NT2/D1 (cell line): ENCODE results near the gene GNPTG.
A peak's percentile ranks its signal among the peaks of the same experiment; 100 is the strongest.

Experiments used
- DNase-seq: peaks from one replicate; pipeline ENCODE4 v3.0.0-alpha.2; 2011; ENCODE audit warnings: low read depth, low spot score
- H3K27me3 ChIP-seq: 2 replicates; pipeline ENCODE4 v1.6.0; 2011; ENCODE audit warnings: mild to moderate bottlenecking; ENCODE audit not compliant: insufficient read length, insufficient read depth
- H3K36me3 ChIP-seq: 2 replicates; pipeline ENCODE4 v1.6.1; 2011; ENCODE audit warnings: mild to moderate bottlenecking, low read length, mixed read lengths; ENCODE audit not compliant: insufficient read depth, insufficient read length
- H3K4me1 ChIP-seq: 2 replicates; pipeline ENCODE4 v1.5.1; 2011; ENCODE audit not compliant: insufficient read depth, insufficient read length
- H3K4me3 ChIP-seq: 2 replicates; pipeline ENCODE4 v1.5.1; 2011; ENCODE audit warnings: low read depth; ENCODE audit not compliant: insufficient read length
- H3K9ac ChIP-seq: 2 replicates; pipeline ENCODE4 v1.6.0; 2011; ENCODE audit warnings: low read depth; ENCODE audit not compliant: insufficient read length
- H3K9me3 ChIP-seq: 2 replicates; pipeline ENCODE4 v1.5.1; 2011; ENCODE audit warnings: mild to moderate bottlenecking, low read length; ENCODE audit not compliant: insufficient read depth
- SUZ12 ChIP-seq: IDR thresholded peaks from 2 replicates; pipeline ENCODE4 v1.6.1; 2011; ENCODE audit not compliant: insufficient read length, insufficient read depth; ENCODE audit errors: extremely low read depth
- YY1 ChIP-seq: IDR thresholded peaks from 2 replicates; pipeline ENCODE4 v1.6.1; 2011; ENCODE audit not compliant: insufficient read length, insufficient read depth
- ZNF274 ChIP-seq: IDR thresholded peaks from 2 replicates; pipeline ENCODE4 v1.6.1; 2011; ENCODE audit warnings: mild to moderate bottlenecking, low read depth, low read length

The GNPTG gene

GRCh38 chr16:1343428-1344242 is 8.1 kb upstream of the GNPTG start:
- Histone ChIP-seq H3K27me3 (peaks cover 9% of the 10 kb centered on the region), H3K36me3 (peaks cover 17% of the 10 kb centered on the region), H3K4me3 (no peak overlapping the region), H3K9ac (peak overlapping the region; percentile 36), H3K9me3 (no peaks in the 10 kb centered on the region), H3K4me1 (peaks cover 10% of the 10 kb centered on the region)
- DNase-seq: no peak
- TF ChIP-seq SUZ12 (no peak), ZNF274 (no peak), YY1 (no peak)

- H3K4me1 ChIP-seq: peaks cover 9% of the 10 kb centered on the region
- no peak for TF ChIP-seq SUZ12
- no peak for TF ChIP-seq ZNF274
- no peak for TF ChIP-seq YY1
- no peak overlapping the region for H3K4me3 ChIP-seq
- no peaks in the 10 kb centered on the region for H3K9me3 ChIP-seq
- peaks cover 26% of the 10 kb centered on the region for H3K36me3 ChIP-seq
- peak overlapping the region; percentile 32 for H3K9ac ChIP-seq
- H3K27me3 ChIP-seq: peaks cover 9% of the 10 kb centered on the region
- DNase-seq: no peak
These were observed 7.2 kb upstream of the GNPTG start for GRCh38 chr16:1344499-1344898.

GRCh38 chr16:1345087-1345486 is 6.6 kb upstream of the GNPTG start:
- H3K27me3 ChIP-seq: peaks cover 9% of the 10 kb centered on the region
- H3K36me3 ChIP-seq: peaks cover 32% of the 10 kb centered on the region
- no peak for DNase-seq
- TF ChIP-seq ZNF274 (no peak), SUZ12 (no peak), YY1 (no peak)
- peak overlapping the region; percentile 32 for H3K9ac ChIP-seq
- no peaks in the 10 kb centered on the region for H3K9me3 ChIP-seq
- H3K4me3 ChIP-seq: no peak overlapping the region
- H3K4me1 ChIP-seq: peaks cover 9% of the 10 kb centered on the region

- no peak for TF ChIP-seq YY1
- no peak for TF ChIP-seq ZNF274
- TF ChIP-seq SUZ12: no peak
These were observed 5.9 kb upstream of the GNPTG start for GRCh38 chr16:1345651-1346421.

GRCh38 chr16:1346422-1347285 is 5.1 kb upstream of the GNPTG start:
- Histone ChIP-seq H3K9ac (no peak overlapping the region), H3K27me3 (peaks cover 8% of the 10 kb centered on the region), H3K4me1 (peaks cover 15% of the 10 kb centered on the region), H3K4me3 (no peak overlapping the region), H3K36me3 (peaks cover 39% of the 10 kb centered on the region), H3K9me3 (no peaks in the 10 kb centered on the region)
- no peak for DNase-seq
- TF ChIP-seq YY1 (no peak), ZNF274 (no peak), SUZ12 (no peak)

More at GRCh38 chr16:1345651-1346421, 5.9 kb upstream of the GNPTG start:
- H3K4me1 ChIP-seq: peaks cover 14% of the 10 kb centered on the region
- H3K4me3 ChIP-seq: no peak overlapping the region
- peaks cover 39% of the 10 kb centered on the region for H3K36me3 ChIP-seq
- H3K9me3 ChIP-seq: no peaks in the 10 kb centered on the region
- DNase-seq: no peak
- no peak overlapping the region for H3K9ac ChIP-seq
- peaks cover 9% of the 10 kb centered on the region for H3K27me3 ChIP-seq

GRCh38 chr16:1347286-1347855 is 4.4 kb upstream of the GNPTG start:
- H3K4me1 ChIP-seq: peaks cover 12% of the 10 kb centered on the region
- no peaks in the 10 kb centered on the region for H3K9me3 ChIP-seq
- TF ChIP-seq YY1: no peak
- no peak for TF ChIP-seq SUZ12
- no peak for TF ChIP-seq ZNF274
- no peak overlapping the region for H3K9ac ChIP-seq
- H3K36me3 ChIP-seq: peaks cover 39% of the 10 kb centered on the region
- no peak for DNase-seq
- no peak overlapping the region for H3K4me3 ChIP-seq
- peaks cover 2% of the 10 kb centered on the region for H3K27me3 ChIP-seq
